Suprapubic skin (tissue), 4 donors: ENCODE results near the gene DNAH9. TPM values are rescaled to one million over a fixed set of nuclear protein-coding genes. Genes with fewer than 3 reads are reported as not detected.

Experiments used
- DNase-seq, 2 donors: peaks; one replicate each; pipeline ENCODE4 v3.0.0-alpha.2; 2019; ENCODE audit warnings: low spot score in 2 of 2
- H3K27ac ChIP-seq: fragments of 200-600 bp; sonication (generic); one replicate; pipeline ENCODE4 v1.5.1; 2019
- H3K27me3 ChIP-seq: fragments of 200-600 bp; sonication (generic); one replicate; pipeline ENCODE4 v1.5.1; 2019
- H3K36me3 ChIP-seq: fragments of 200-600 bp; sonication (generic); one replicate; pipeline ENCODE4 v1.5.1; 2019
- H3K4me1 ChIP-seq: fragments of 200-600 bp; sonication (generic); one replicate; pipeline ENCODE4 v1.5.1; 2019
- H3K4me3 ChIP-seq: fragments of 200-600 bp; sonication (generic); one replicate; pipeline ENCODE4 v1.5.1; 2019; ENCODE audit warnings: mild to moderate bottlenecking
- H3K9me3 ChIP-seq: fragments of 200-600 bp; sonication (generic); one replicate; pipeline ENCODE4 v1.5.1; 2019
- EP300 ChIP-seq: sonication (generic); formaldehyde crosslinking; IDR thresholded peaks from one replicate; pipeline ENCODE4 v1.6.1; 2017; ENCODE audit warnings: antibody characterized with exemption
- POLR2A ChIP-seq, 2 donors: fragments of 450-650 bp; IDR thresholded peaks; one replicate each; pipeline ENCODE4 v1.6.1; 2017; ENCODE audit warnings: antibody characterized with exemption in 2 of 2, mild to moderate bottlenecking in 2 of 2, moderate library complexity in 2 of 2
- POLR2AphosphoS5 ChIP-seq, 3 donors: sonication (generic); formaldehyde crosslinking; IDR thresholded peaks; one replicate each; pipeline ENCODE4 v1.6.1; 2017; ENCODE audit warnings: antibody characterized with exemption in 3 of 3
- WGBS: methylation state at CpG from one replicate; pipeline ENCODE4 v1.1.5; 2018; 5-methylcytosine and 5-hydroxymethylcytosine counted together
- total RNA-seq, 4 donors: library from RNA; depleted of rRNA; stranded (reverse); fragments of >200 nt; gene quantifications; one replicate each; pipeline ENCODE4 v1.1.0, GENCODE V29; 2016
- TF ChIP-seq, protein P1 (sequence below), 2 donors: fragments of 200-600 bp in 1 of 2; fragments of 450-650 bp in 1 of 2; sonication (generic) in 1 of 2; IDR thresholded peaks; one replicate each; pipeline ENCODE4 v1.5.1; 2016 to 2019; ENCODE audit warnings: antibody characterized with exemption in 2 of 2, mild to moderate bottlenecking in 1 of 2, moderate library complexity in 1 of 2

DNAH9 gene
- total RNA-seq, 4 donors from 2014 or later, result 3.0 to 14.2 (median 4.1) TPM

DNA sequence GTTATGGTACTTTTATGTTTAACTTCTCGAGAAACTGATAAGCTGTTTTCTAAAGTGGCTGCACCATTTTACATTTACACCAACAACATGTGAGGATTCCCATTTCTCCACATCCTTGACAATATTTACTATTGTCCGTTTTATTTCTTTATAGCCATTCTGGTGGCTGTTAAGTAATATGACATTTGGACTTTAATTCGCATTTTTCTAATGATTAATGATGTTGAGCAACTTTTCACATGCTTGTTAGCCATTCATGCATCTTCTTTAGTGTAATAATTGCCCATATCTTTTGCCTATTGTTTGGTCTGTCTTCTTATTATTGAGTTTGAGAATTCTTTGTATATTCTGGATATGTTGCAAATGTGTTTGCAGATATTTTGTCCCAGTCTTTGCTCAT, 114.2 kb downstream of the DNAH9 start:
- TF ChIP-seq POLR2AphosphoS5 (IDR thresholded peaks at IDR 0.05), result no peak
- no peak overlapping the region for H3K4me3 ChIP-seq
- H3K27ac ChIP-seq, result no peak overlapping the region
- H3K27me3 ChIP-seq, result no peaks in the 10 kb centered on the region
- no peaks in the 10 kb centered on the region for H3K9me3 ChIP-seq
- no peaks in the 10 kb centered on the region for H3K4me1 ChIP-seq
- H3K36me3 ChIP-seq, result no peaks in the 10 kb centered on the region
- 91% methylated on average over 3 of the region's 3 CpGs for WGBS
- DNase-seq, result no peak

DNA sequence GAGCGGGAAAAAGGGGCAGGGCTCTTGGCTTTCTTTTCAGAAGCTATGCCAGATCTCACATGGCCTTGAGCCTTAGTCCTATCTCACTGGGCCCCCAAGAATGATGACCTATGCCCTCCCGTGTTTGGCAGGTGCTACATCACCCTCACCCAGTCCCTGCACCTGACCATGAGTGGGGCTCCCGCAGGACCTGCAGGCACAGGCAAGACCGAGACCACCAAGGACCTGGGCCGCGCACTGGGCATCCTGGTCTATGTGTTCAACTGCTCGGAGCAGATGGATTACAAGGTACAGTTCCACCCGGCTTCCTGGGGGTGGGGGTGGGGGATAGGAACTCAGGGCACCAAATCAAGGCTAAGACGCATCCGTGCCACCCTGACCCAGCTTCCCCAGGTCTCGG, 120.9 kb downstream of the DNAH9 start:
- DNase-seq, result no peak
- no peaks in the 10 kb centered on the region for H3K36me3 ChIP-seq
- H3K27me3 ChIP-seq, result no peaks in the 10 kb centered on the region
- no peaks in the 10 kb centered on the region for H3K4me1 ChIP-seq
- H3K4me3 ChIP-seq, result no peak overlapping the region
- WGBS, result 96% methylated on average over 5 of the region's 11 CpGs
- no peak overlapping the region for H3K27ac ChIP-seq
- H3K9me3 ChIP-seq, result no peaks in the 10 kb centered on the region
- no peak for TF ChIP-seq POLR2AphosphoS5 (IDR thresholded peaks at IDR 0.05)
- TF ChIP-seq EP300, result no peak
- no peak for TF ChIP-seq POLR2A (IDR thresholded peaks at IDR 0.05)
- TF ChIP-seq, protein P1, sequence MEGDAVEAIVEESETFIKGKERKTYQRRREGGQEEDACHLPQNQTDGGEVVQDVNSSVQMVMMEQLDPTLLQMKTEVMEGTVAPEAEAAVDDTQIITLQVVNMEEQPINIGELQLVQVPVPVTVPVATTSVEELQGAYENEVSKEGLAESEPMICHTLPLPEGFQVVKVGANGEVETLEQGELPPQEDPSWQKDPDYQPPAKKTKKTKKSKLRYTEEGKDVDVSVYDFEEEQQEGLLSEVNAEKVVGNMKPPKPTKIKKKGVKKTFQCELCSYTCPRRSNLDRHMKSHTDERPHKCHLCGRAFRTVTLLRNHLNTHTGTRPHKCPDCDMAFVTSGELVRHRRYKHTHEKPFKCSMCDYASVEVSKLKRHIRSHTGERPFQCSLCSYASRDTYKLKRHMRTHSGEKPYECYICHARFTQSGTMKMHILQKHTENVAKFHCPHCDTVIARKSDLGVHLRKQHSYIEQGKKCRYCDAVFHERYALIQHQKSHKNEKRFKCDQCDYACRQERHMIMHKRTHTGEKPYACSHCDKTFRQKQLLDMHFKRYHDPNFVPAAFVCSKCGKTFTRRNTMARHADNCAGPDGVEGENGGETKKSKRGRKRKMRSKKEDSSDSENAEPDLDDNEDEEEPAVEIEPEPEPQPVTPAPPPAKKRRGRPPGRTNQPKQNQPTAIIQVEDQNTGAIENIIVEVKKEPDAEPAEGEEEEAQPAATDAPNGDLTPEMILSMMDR (IDR thresholded peaks at IDR 0.05), result no peak

DNA sequence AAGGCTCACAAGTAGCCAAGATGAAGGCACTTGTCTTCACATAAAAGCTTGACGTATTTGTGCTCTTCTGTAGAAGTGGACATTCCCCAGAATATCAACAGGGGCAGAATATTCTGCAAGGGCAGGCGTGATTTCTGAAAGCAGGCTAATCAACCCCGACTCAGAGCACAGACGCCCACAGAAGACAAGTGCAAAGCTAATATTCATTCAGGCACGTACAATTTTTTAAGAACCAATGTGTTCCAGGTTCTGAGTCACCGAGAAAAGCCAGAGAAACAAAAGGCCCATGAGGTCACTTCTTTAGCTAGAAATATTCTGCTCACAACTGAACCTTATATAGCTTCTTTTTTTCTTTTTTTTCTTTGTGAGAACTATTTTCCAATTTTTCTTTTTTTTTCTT, 121.6 kb downstream of the DNAH9 start:
- Histone ChIP-seq H3K4me3 (no peak overlapping the region), H3K27me3 (no peaks in the 10 kb centered on the region), H3K36me3 (no peaks in the 10 kb centered on the region), H3K4me1 (no peaks in the 10 kb centered on the region), H3K9me3 (no peaks in the 10 kb centered on the region), H3K27ac (no peak overlapping the region)
- no peak for DNase-seq
- TF ChIP-seq, protein P1 (IDR thresholded peaks at IDR 0.05), result no peak
- TF ChIP-seq POLR2AphosphoS5 (IDR thresholded peaks at IDR 0.05) (no peak), EP300 (no peak), POLR2A (IDR thresholded peaks at IDR 0.05) (no peak)
- 66% methylated on average over 6 of the region's 6 CpGs for WGBS

DNA sequence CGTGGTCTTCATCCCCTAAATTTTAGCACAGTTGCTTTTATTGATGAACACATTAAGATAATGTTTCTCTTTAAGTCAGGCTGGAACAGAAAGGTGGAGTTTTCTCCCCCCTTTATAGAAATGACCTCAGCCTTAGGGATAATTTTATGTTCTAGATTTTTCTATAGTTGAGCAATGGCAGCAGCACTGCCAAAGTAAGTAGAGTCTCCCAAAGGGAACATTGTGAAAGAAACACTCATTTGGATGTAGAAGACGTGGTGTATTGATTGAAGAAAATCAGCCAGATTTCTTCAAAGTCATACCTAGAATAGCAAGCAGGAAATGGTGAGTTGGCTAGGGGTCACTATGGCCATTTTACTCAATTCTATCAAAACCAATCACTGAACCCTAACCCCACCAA, 122.5 kb downstream of the DNAH9 start:
- Histone ChIP-seq H3K27me3 (no peaks in the 10 kb centered on the region), H3K27ac (no peak overlapping the region), H3K4me1 (no peaks in the 10 kb centered on the region), H3K4me3 (no peak overlapping the region), H3K9me3 (no peaks in the 10 kb centered on the region), H3K36me3 (no peaks in the 10 kb centered on the region)
- DNase-seq, result no peak
- WGBS, result 45% methylated on average over 2 of the region's 2 CpGs
- TF ChIP-seq, protein P1 (IDR thresholded peaks at IDR 0.05), result no peak
- TF ChIP-seq POLR2AphosphoS5 (IDR thresholded peaks at IDR 0.05) (no peak), EP300 (no peak), POLR2A (IDR thresholded peaks at IDR 0.05) (no peak)

DNA sequence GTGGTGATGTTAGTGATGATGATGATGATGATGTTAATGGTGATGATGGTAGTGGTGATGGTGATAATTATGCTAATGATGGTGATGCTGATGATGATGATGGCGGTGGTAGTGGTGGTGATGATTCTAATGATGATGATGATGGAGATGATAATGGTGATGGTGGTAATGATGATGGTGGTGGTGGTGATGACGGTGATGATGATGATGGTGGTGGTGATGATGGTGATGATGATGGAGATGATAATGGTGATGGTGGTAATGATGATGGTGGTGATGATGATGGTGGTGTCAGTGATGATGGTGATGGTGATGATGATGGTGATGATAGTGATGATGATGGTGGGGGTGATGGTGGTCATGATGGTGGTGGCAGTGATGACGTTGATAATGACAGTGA, 132.5 kb downstream of the DNAH9 start:
- 96% methylated on average over 3 of the region's 3 CpGs for WGBS
- TF ChIP-seq, protein P1 (IDR thresholded peaks at IDR 0.05), result no peak
- TF ChIP-seq EP300, result no peak
- DNase-seq, result no peak
- Histone ChIP-seq H3K27ac (no peak overlapping the region), H3K4me3 (no peak overlapping the region), H3K4me1 (no peaks in the 10 kb centered on the region), H3K9me3 (no peaks in the 10 kb centered on the region), H3K36me3 (no peaks in the 10 kb centered on the region), H3K27me3 (no peaks in the 10 kb centered on the region)

DNA sequence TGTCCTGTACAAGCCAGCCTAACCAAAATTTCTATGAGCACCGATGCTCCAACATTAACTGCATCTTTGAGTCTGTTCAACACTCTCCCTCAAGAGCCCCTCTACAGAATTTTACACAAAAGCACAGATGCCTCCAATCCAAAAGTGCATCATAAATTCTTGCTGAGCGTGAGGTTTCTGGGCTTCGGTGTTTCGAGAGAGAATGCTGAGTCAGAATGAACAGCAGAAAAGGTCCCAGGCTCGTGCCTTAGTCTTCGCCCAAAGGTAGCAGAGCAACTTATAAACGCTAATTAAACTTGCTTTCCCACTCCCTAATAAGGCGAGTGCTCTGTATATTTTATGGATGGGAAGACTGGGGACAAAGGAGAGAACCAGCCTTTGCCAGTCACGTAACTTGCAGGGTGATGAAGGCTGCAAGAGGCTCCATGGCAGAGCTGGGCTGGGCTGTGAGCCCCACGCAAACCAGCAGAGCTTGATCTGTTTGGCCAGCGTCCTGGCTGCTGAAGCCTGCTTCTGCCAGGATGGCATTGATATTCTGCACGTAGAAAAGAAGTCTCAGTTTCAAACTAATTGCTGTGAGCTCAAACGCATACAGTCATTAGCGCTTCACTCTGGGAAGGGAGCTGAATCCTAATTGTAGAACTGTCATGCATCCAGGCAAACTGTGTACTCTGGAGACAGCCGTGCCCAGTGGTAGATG, 138.5 kb downstream of the DNAH9 start:
- H3K27me3 ChIP-seq, result no peaks in the 10 kb centered on the region
- H3K9me3 ChIP-seq, result no peaks in the 10 kb centered on the region
- WGBS, result 57% methylated on average over 12 of the region's 15 CpGs
- H3K36me3 ChIP-seq, result no peaks in the 10 kb centered on the region
- no peak overlapping the region for H3K27ac ChIP-seq
- no peak for DNase-seq
- no peak overlapping the region for H3K4me3 ChIP-seq
- H3K4me1 ChIP-seq, result peaks cover 5% of the 10 kb centered on the region
- TF ChIP-seq, protein P1 (IDR thresholded peaks at IDR 0.05), result no peak
- TF ChIP-seq POLR2AphosphoS5 (IDR thresholded peaks at IDR 0.05) (no peak), EP300 (no peak), POLR2A (IDR thresholded peaks at IDR 0.05) (no peak)
